HCEC 1CT (cell line): Measurements from ENCODE around the gene CCL8.

Source experiments
- DNase-seq: peaks from one replicate; pipeline ENCODE4 v3.0.0-alpha.2; 2017

Gene CCL8

DNA sequence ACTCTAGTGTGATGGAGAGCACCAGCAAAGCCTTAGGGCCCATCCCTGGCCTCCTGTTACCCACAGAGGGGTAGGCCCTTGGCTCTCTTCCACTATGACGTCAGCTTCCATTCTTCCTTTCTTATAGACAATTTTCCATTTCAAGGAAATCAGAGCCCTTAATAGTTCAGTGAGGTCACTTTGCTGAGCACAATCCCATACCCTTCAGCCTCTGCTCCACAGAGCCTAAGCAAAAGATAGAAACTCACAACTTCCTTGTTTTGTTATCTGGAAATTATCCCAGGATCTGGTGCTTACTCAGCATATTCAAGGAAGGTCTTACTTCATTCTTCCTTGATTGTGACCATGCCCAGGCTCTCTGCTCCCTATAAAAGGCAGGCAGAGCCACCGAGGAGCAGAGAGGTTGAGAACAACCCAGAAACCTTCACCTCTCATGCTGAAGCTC is at the start of gene CCL8:
CCL8 (plus strand) TSS at position 397 of the 445 bp plus-strand sequence. CDS start 67 bp downstream, outside the sequence.
- DNase-seq, result no peak

DNA sequence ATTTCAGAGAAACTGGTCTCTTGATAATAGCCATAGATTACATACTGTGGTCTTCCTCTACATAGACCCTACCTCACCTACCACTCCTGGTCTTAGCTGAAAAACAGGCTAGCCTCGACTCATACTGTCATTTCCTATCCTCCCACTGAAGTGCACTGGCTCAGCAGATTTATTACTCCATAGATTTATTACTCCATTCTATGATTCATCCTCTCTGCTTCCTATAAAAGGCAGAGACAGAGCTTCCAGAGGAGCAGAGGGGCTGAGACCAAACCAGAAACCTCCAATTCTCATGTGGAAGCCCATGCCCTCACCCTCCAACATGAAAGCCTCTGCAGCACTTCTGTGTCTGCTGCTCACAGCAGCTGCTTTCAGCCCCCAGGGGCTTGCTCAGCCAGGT is 49.3 kb upstream of the CCL8 start, which contains the start of gene CCL7:
CCL7 (plus strand) TSS at position 253 of the 400 bp plus-strand sequence; CDS start at position 323, 70 bp downstream.
- peak; percentile 75 for DNase-seq

DNA sequence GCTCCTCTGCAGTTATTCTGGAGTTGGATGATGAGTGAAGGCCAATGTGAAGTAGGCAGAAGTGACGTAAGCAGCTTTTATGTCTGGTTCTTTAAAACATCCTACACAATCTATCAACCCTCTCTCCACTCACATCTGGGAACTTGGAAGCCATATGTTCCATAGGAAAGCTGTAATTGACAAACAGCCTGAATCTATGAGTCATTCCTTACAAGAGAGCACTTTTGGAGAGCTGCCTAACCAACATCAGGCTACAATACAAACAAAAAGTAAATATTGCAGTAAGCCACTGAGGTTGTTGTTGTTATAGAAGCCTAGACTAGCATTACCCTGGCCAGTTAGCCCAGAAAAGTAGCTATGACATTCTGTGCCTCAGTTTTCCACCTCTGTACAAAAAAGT is 43.4 kb upstream of the CCL8 start:
- peak; percentile 95 for DNase-seq

DNA sequence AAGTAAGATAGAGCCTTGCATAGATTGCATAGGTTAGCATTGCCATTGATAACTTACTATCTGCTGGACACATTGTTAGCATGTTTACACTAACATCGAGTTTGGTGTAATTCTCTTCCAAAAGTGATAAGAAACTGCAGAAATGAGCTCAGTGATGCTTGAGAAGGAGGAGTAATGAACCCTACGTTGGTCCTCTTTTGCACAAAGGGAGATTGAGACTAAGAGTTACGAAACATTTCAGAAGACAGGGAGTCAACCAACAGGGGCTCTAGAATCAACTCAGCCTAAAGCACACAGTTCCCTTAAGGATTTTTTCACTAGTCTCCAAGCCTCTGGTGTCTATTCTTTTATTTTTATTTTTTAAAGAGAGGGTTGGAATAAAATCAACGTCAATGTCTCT is 42.4 kb upstream of the CCL8 start:
- DNase-seq, result no peak

DNA sequence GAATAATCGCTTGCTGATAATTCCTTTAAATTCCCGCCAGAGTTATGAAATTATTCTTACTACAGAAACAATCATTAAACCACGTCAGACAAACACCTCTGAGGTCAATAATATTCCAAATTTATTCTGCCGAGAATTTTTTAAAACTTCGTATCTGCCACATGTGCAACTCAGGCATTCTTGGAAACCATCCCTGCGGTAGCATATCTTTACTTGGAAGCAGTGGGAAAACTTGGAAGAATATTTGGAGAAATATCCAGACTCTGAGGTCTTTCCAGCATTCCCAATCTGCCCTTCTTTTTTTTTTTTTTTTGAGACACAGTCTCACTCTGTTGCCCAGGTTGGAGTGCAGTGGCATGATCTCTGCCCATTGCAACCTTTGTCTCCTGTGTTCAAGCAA is 35.7 kb upstream of the CCL8 start:
- no peak for DNase-seq

DNA sequence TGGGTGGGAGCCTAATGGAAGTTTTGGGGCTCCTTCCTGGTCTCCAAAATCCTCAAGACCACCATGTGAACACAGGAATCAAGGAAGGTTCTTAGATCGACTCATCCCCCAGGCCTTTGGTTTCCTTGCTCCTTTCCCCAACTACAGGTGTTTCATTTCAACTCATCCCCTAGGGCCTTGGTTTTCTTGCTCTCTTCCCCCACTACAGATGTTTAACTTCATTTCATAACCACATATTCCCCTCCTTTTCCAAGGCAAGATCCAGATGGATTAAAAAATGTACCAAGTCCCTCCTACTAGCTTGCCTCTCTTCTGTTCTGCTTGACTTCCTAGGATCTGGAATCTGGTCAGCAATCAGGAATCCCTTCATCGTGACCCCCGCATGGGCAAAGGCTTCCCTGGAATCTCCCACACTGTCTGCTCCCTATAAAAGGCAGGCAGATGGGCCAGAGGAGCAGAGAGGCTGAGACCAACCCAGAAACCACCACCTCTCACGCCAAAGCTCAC is 33.9 kb upstream of the CCL8 start, which contains the start of gene CCL11:
CCL11 (plus strand) TSS at position 457 of the 507 bp plus-strand sequence. CDS start 67 bp downstream, outside the sequence.
- DNase-seq, result no peak

DNA sequence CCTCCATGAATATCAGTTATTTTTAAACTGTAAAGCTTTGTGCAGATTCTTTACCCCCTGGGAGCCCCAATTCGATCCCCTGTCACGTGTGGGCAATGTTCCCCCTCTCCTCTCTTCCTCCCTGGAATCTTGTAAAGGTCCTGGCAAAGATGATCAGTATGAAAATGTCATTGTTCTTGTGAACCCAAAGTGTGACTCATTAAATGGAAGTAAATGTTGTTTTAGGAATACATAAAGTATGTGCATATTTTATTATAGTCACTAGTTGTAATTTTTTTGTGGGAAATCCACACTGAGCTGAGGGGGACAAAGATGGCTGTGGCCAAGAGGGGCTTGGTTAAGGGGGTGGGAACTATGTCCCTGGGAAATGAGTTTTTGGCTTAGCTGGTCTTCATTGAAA is 31.4 kb upstream of the CCL8 start:
- no peak for DNase-seq

DNA sequence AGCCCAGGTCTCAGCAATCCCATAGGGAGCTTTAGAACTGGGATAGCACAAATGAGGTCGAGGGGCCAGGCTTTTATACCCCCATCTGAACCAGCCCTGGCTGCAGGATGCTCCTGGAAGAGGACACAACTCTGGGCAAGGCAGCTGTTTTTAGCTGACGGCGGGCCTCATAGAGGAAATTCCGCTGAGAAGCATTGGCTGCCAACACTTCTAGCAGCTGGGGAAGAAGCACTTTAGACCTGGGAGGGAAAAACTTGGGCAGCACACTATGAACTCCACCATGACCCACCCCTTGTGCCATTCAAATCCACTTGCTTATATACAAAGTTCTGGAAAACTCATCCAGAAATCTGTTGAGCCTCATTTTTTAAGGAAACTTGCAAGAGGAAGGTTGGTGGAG is 28.6 kb upstream of the CCL8 start:
- DNase-seq, result no peak

DNA sequence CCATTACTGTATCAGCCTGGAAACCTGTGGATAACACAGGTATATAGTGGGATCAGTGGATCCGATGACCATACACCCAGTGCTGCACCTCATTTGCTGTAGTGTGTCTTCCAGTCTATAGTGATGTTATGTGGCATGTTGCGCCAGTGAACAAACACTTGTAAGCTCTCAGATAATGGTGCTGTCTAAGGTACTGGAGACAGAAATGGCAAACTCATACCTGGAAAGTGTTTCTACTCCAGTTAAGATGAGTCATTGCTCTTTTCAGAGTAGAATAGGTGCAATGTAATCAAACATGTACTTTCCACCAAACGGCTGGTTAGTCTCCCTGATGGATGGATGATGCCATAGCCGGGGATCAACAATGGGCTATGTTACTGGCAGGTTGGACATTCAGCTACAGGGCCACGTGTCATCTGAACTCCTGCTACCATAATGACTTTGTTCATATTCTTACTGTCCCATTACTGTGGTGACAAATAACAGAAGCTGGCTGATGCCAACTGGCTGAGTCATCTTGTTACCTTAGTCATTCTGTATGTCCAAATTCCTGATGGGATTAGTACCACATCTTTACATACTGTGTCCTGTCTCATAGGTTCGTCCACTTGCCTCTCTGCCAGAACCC is 27.4 kb upstream of the CCL8 start:
- no peak for DNase-seq

DNA sequence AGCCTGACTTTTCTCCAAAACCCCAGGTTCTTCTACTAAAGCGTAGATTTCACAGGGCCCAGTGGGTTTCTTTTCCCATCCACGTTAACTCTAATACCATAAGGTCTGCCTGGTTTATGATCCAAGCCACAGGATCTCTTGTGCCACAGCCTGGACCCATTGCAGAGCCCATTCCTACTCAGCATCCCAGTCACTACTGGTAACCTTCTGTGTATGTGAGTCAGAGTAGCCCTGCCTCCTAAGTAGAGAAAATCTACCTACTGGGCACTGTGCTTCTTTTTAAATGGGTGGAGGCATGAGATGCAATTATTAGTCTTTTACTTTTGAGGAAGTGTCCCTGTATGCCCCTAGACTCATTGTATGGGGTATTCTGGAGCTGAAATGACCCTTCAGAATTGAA is 20.2 kb upstream of the CCL8 start:
- DNase-seq, result no peak

DNA sequence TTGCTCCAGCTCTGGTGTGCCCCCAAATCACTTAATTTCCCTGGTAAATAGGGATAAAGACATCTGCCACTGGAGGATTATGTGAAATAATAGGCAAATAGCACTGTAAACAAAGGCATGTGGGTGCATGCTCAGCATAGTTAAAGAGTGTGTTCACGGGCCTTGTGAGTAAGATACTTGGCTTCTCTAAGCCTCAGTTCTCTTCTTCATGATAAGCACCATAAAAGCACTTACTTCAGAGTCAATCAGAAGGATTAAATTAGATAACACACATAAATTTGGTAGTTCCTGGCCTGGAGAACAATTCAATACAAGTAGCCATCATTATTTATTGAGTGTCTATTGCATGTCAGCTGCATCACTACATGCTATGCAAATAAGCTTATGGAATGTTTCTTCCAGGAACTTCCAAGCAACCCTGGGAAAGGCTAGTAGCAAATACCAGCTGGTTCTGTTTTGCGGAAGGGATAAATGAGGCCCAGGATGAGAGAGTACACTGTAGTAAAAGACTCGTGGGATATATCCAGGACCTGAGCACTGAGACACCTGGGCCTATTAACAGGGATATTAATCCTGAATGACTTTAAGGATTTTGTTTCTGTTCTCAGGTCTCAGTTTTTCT is 19.2 kb upstream of the CCL8 start:
- peak; percentile 86 for DNase-seq

DNA sequence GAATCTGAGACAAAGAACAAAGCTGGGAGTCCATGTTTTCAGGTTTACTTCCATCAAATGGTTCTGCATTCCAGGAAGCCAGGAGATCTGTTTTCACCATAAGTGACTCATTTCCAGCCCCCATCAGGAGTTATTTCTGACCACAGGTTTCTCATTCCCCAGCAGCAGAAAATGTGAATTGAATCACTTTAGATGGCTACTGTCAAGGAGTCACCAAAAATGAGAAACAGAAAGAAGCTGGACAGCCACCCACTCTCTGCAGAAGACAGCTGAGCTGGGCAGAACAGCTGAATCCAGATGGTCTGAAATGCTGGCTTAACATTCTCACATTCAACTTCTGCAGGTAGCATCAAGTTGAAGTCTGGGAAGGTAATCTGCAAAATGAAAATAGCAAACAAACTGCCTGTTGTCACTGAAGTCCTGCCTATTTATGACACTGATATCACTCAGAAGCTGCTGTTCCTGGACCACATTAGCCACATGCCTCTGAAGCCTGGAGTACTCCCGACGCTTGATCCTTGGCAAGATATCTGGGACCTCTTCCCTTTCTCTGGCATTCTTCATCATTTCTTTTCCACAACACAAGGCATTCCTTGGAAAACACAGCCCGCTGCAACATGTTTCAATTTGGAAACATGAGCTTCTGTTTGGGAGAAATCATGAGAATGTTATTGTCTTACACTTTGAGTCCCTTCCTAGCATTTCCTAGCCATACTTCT is 18.4 kb upstream of the CCL8 start:
- peak; percentile 84 for DNase-seq

DNA sequence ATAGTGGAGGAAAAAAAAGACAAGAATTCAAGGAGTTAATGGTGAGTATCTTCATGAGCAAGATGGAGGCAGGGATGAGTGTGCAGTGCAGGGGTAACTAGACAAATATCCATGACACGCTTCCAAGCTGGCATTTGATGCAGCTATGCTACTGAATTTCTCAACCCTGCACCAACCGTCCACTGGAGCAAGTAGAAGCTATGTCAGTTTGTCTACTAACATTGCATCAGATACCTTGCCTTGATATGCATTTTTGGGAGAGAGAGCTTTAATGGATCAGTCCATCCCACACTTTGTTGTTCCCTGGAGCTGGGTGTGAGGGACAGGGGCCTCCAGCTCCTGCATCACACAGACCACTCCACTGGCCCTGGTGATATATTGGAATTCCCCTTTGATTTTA is 17.2 kb upstream of the CCL8 start:
- DNase-seq, result no peak

DNA sequence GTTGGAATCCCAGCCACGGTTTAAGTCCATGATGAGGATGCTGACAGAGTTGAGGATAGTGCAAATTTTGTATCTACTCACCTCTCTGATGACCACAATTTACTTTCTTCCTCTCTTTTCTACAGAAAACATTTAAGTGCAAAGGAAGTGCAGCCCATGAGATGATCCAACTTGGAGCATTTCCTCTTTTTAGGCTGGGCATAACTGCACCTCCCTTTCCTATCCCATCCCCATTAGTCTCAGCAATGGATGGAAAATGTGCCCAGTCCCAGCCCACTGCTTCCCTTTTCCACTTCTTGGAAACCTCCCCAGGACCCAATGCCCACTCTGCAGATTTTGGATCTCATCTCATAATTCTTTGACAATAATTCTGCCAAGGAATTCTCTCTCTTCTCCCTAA is 16.6 kb upstream of the CCL8 start:
- no peak for DNase-seq

DNA sequence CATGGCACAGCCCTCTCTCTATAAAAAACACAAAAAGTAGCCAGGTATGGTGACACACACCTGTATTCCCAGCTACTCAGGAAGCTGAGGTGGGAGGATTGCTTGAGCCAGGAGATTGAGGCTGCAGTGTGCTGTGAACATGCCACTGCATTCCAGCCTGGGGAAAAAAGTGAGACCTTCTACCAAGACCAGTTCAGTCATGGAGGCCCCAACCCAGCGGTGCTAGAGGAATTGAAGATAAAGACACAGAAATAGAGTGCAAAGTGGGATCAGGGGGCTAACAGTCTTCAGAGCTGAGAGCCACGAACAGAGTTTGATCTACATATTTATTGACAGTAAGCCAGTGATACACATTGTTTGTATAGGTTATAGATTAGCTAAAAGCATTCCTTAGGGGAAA is 15.6 kb upstream of the CCL8 start:
- DNase-seq, result no peak

DNA sequence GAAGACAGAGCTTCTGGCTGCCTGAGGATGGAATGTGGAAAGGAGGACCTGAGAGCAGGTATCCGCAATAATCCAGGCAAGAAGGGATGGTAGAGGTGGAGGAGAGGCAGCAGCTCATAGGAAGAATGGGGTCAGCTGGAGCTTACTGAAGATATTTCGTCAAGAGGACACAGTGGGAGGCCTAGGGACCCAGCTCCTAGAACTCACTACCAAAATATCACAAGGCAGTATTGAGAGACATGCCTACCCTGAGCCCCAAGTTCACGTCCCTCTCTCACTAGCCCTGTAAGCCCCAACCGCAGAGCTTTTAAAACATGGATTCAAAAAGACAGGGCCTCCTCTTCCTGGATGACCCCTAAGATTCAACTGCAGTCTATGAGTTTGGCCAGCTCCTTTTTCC is 14.2 kb upstream of the CCL8 start:
- no peak for DNase-seq

DNA sequence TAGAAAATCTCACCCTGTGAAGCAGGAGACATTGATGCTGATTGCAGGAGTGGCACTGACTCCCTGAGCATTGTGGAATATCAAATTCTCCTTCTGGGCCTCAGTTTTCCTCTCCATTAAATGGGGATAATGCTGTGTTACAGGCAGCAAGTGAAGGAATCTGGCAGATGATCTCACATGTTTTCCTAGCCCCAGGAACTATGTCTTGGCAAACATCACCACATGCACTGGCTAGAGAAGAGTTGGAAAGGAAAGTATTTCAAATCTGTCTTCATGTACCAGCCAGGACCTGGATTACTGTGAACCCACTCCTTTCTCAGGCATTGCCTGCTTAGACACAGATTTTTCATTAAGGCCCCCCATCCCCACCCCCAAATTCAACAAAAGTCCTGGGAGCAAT is 13.6 kb upstream of the CCL8 start:
- DNase-seq, result no peak

DNA sequence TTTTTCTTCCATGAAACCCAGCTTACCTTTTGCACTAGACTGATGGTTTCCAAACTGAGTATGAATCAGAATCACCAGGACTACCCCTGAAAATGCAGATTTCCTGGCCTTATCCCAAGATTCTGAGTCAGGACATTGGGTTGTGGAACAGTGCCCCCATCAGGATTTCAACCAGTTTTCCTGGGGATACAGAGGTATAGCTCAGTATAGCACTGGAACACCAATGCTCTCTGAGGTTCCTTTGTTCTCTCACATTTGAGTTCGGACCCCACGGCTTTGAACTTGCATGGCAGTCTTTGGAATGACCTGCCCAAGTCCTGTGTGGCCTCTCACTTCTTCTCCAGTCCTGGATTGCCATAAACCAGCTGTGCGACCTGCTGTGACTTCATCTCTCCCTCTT is 12.8 kb upstream of the CCL8 start:
- peak; percentile 76 for DNase-seq

DNA sequence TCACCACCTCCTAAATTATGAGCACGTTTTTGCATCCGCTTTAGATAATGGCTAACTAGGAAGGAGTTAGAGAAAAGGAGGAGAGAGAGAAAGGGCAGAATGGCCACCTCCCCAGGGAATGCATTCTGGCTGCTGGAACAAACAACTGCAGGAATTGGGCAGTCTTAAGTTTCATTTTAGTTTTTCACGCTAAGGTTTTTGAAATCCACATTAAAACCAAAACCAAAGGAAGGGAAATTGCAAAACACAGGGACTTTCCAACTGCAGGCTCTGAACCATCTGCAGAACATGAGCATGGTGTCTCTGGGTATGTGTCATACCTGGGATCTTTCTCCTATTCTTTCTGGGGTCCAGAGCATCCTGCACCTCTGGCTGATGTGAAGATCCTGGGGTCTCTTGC is 12.1 kb upstream of the CCL8 start:
- DNase-seq, result peak; percentile 27

DNA sequence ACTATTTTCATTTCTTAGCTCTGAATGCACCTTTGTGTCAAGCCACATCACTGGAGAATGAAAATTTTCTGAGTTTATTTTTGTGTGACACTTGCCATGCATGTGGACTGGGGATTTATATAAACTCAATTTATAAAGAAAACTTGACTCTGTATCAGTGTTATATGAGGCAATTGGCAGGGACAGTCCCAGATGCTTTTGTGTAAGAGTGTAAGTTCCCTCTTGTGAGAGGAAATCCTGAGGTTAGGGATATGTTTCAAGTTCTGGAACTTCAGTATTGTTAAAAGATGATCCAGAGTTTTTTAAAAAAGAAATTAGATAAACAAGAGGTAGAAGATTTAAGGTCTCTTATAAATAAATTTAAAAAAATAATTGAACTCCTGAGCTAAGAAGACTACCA is 10.9 kb upstream of the CCL8 start:
- DNase-seq, result no peak

DNA sequence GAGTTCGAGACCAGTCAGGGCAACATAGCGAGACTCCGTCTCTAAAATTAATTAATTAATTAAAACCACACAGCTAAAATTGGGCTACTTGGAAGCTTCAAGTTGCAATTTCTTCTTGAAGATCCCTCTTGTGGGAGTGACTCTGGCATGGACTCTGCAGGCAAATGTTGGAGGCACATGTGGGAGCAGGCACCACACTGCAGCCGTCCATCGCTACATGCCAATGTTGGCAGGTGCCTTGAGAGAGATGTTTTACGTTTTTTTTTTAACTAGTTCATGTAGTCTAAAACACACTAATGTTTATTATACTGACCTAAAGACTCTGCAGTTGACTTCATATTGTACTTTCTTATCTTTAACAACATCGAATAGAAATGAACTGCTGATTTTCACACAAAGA is 7.9 kb upstream of the CCL8 start:
- no peak for DNase-seq

DNA sequence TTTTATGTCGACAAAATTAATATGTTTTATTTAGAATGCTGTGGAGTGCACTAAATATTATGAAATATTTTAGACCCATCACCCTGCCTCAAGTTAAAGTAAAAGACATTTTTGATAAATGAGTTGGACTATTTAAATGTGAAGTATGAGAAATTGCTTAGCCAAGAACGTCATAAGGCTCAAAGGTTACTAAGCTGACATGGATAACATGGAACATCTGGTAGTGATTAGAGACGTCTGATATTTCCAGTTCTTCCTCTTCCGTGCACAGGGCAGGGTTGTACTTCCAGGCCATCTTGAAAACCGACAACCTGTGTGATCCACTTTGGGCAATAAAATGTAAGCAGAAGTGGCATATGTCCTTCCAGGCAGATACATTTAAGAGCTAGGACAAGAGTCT is 7.2 kb upstream of the CCL8 start:
- peak; percentile 95 for DNase-seq

DNA sequence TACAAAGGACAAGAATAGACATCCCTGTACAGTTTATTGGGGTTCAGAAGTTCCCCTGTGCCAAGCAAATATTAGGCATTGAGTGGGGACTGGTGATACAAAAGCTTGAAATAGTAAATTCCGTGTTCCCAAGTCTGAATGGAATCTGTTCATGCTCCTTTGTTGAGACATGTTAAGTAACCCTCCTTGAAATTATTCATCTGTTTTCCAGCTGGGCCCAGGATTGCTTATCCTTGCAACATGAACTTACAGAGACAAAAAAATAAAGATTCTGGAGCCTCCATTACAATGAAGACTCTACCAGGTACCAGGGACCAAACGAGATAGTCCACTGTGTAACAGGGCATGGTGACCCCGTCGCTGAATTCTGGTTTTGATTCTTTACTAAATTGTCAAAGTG is 6.1 kb upstream of the CCL8 start:
- peak; percentile 72 for DNase-seq

DNA sequence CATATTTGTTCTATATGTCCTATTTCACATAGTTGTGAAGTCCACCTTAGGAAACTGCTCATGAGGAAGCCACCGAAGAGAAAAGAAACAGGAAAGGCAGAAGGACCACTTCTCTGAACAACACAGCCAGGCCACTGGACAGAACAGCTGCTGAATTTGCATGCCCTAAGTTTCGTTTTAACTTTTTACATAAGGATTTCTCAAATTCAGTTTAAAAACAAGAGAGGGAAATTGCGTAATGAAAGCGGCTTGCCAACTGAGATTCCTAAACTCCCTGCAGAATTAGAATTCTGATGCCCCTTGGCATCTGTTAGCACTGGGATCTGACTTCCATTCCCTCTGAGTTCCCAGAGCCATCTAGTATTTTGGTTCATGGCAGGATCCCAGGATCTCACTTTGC is 5.0 kb upstream of the CCL8 start:
- DNase-seq, result peak; percentile 66
